ENCODE measurements around the gene YTHDC2. TPM values are rescaled to one million over a fixed set of nuclear protein-coding genes. Genes with fewer than 3 reads are reported as not detected.

YTHDC2 gene
- total RNA-seq, 3 donors from 2014 or later (not counting 1 experiment from before 2014, with no cell fraction given), result 37.7 to 38.8 (median 38.0) TPM

GRCh38 chr5:113606298-113607134 lies 93.0 kb downstream of the YTHDC2 start:
- DNase-seq, result peak in 1 of 2 donors; percentile 79
- H3K4me3 Mint-ChIP-seq, result no peak overlapping the region
- no peaks in the 10 kb centered on the region for H3K9me3 Mint-ChIP-seq
- no peaks in the 10 kb centered on the region for H3K36me3 Mint-ChIP-seq
- TF ChIP-seq CTCF (IDR thresholded peaks at IDR 0.05), result peak; percentile 63
- intact Hi-C loops (cut with micrococcal nuclease), result loop anchor here (1.0 to 5.0 kb wide), 2 partner anchors 229 to 610 kb away; no protein-coding TSS in a partner anchor
- Histone ChIP-seq H3K9me3 (ENCODE audit: control insufficient read depth, insufficient read depth, low read length) (no peaks in the 10 kb centered on the region), H3K36me3 (ENCODE audit: control insufficient read depth, insufficient read depth, low read length) (no peaks in the 10 kb centered on the region), H3K4me1 (ENCODE audit: control insufficient read depth, insufficient read depth, low read length) (no peaks in the 10 kb centered on the region), H3K27ac (ENCODE audit: low read length) (no peak overlapping the region), H3K27me3 (ENCODE audit: control insufficient read depth, insufficient read depth, low read length) (peaks cover 23% of the 10 kb centered on the region), H3K4me3 (ENCODE audit: low read length) (no peak overlapping the region)
- peak; percentile 55 to 81 (median 63) for ATAC-seq
- H3K27me3 Mint-ChIP-seq (ENCODE audit: low read depth in 2 of 2), result peaks cover 21 to 38% of the 10 kb centered on the region in 2 donors
- no peak overlapping the region for H3K27ac Mint-ChIP-seq
- H3K4me1 Mint-ChIP-seq, result no peaks in the 10 kb centered on the region
- WGBS (ENCODE audit: insufficient coverage), result 23% methylated on average over 10 of the region's 13 CpGs

DNA sequence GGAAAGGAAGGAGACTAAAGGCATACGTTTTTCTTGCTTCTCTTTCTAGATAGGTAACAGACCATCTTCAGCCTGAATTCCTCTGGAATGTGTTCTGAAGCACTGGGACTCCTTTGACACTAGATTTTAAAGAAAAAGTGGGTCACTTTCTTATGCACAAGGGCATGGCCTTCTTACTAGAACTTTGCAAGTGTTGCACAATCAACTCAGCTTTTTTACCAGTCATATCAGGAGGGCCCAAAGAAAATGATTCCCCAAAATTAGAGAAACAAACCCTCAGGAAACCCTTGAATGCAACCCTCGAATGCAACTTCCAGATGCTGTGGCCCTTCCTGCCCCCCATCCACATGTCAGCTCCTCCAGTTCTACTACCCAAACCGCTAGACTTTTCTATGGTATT lies 93.9 kb downstream of the YTHDC2 start:
- 43% methylated on average over 3 of the region's 3 CpGs for WGBS (ENCODE audit: insufficient coverage)
- peaks cover 21 to 38% of the 10 kb centered on the region in 2 donors for H3K27me3 Mint-ChIP-seq (ENCODE audit: low read depth in 2 of 2)
- TF ChIP-seq CTCF (IDR thresholded peaks at IDR 0.05), result no peak
- Histone ChIP-seq H3K4me3 (ENCODE audit: low read length) (no peak overlapping the region), H3K27me3 (ENCODE audit: control insufficient read depth, insufficient read depth, low read length) (peaks cover 23% of the 10 kb centered on the region), H3K4me1 (ENCODE audit: control insufficient read depth, insufficient read depth, low read length) (no peaks in the 10 kb centered on the region), H3K9me3 (ENCODE audit: control insufficient read depth, insufficient read depth, low read length) (no peaks in the 10 kb centered on the region), H3K36me3 (ENCODE audit: control insufficient read depth, insufficient read depth, low read length) (no peaks in the 10 kb centered on the region), H3K27ac (ENCODE audit: low read length) (no peak overlapping the region)
- H3K36me3 Mint-ChIP-seq, result no peaks in the 10 kb centered on the region
- no peaks in the 10 kb centered on the region for H3K9me3 Mint-ChIP-seq
- no peak for ATAC-seq
- DNase-seq, result no peak
- no peaks in the 10 kb centered on the region for H3K4me1 Mint-ChIP-seq
- intact Hi-C loops (cut with micrococcal nuclease), result loop anchor here (5.0 kb wide), 1 partner anchor 230 kb away; no protein-coding TSS in a partner anchor
- H3K27ac Mint-ChIP-seq, result no peak overlapping the region
- H3K4me3 Mint-ChIP-seq, result no peak overlapping the region

DNA sequence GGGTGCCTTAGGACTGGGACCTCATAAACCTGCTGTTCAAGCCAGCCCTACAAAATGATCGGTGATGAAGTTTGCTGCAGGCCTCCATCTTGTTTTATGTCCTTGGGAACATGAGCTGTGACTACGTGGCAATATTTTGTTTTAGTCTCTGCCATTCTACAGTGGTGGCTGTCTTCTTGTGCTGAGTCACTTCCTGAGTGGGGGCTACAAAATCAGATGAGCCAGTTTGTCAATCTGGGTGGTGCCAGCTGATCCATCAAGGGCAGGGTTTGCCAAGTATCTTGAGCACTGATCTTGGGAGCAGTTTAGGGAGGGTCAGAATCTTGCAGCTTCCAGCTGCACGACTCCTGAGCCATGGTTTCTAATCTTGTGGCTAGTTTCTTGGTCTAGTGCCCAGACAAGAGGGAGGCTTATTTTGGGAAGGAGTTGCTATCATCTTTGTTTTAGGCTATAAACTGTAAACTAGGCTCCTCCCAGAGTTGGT lies 94.7 kb downstream of the YTHDC2 start:
- WGBS (ENCODE audit: insufficient coverage), result 40% methylated on average over 3 of the region's 3 CpGs
- Mint-ChIP-seq H3K4me3 (no peak overlapping the region), H3K36me3 (no peaks in the 10 kb centered on the region), H3K9me3 (no peaks in the 10 kb centered on the region), H3K4me1 (no peaks in the 10 kb centered on the region), H3K27ac (no peak overlapping the region), H3K27me3 (ENCODE audit: low read depth in 2 of 2) (peaks cover 17 to 32% of the 10 kb centered on the region in 2 donors)
- no peak for TF ChIP-seq CTCF (IDR thresholded peaks at IDR 0.05)
- Histone ChIP-seq H3K4me3 (ENCODE audit: low read length) (no peak overlapping the region), H3K36me3 (ENCODE audit: control insufficient read depth, insufficient read depth, low read length) (no peaks in the 10 kb centered on the region), H3K4me1 (ENCODE audit: control insufficient read depth, insufficient read depth, low read length) (no peaks in the 10 kb centered on the region), H3K9me3 (ENCODE audit: control insufficient read depth, insufficient read depth, low read length) (no peaks in the 10 kb centered on the region), H3K27ac (ENCODE audit: low read length) (no peak overlapping the region), H3K27me3 (ENCODE audit: control insufficient read depth, insufficient read depth, low read length) (peaks cover 23% of the 10 kb centered on the region)
- no peak for DNase-seq
- ATAC-seq, result no peak
- intact Hi-C loops (cut with micrococcal nuclease), result loop anchor here (5.0 kb wide), 1 partner anchor 231 kb away; no protein-coding TSS in a partner anchor

All from natural killer cell (primary cell).